HepG2 (cell line): Measurements from ENCODE around the gene DUSP12. TPM values are rescaled to one million over a fixed set of nuclear protein-coding genes. Genes with fewer than 3 reads are reported as not detected.

Source experiments
- ARID5B ChIP-seq: IDR thresholded peaks from 2 replicates; pipeline ENCODE4 v1.4.0; 2020; ENCODE audit warnings: mild to moderate bottlenecking, missing genetic modification reagents
- CREB1 ChIP-seq, 2 experiments: fragments of 450-650 bp in 1 of 2; IDR thresholded peaks; 2 replicates each; pipeline ENCODE4 v1.6.1; 2016 to 2017; ENCODE audit warnings: control low read depth in 1 of 2, mild to moderate bottlenecking in 1 of 2, missing compliant biosample characterization in 1 of 2, missing genetic modification characterization in 1 of 2
- FOXJ3 ChIP-seq: sonication (generic); formaldehyde crosslinking; IDR thresholded peaks from 2 replicates; pipeline ENCODE4 v1.4.0; 2020; ENCODE audit warnings: missing genetic modification reagents, mild to moderate bottlenecking, borderline replicate concordance
- HIC2 ChIP-seq: sonication (generic); formaldehyde crosslinking; IDR thresholded peaks from 2 replicates; pipeline ENCODE4 v1.9.0; 2022; ENCODE audit warnings: low read depth, missing genetic modification reagents
- KDM3A ChIP-seq: IDR thresholded peaks from 2 replicates; pipeline ENCODE4 v1.6.1; 2018; ENCODE audit warnings: low read depth, missing compliant biosample characterization
- MAFG ChIP-seq: sonication (generic); formaldehyde crosslinking; IDR thresholded peaks from 2 replicates; pipeline ENCODE4 v1.5.1; 2020; ENCODE audit warnings: mild to moderate bottlenecking, missing genetic modification reagents
- MAX ChIP-seq: IDR thresholded peaks from 2 replicates; pipeline ENCODE4 v1.6.1; 2012; ENCODE audit warnings: inconsistent platforms
- MLLT10 ChIP-seq: sonication (generic); formaldehyde crosslinking; IDR thresholded peaks from 2 replicates; pipeline ENCODE4 v1.4.0; 2020; ENCODE audit warnings: missing genetic modification reagents
- NONO ChIP-seq, 2 experiments: fragments of 450-650 bp in 1 of 2; sonication (generic) in 1 of 2; formaldehyde crosslinking in 1 of 2; IDR thresholded peaks in 1 of 2; conservative IDR thresholded peaks in 1 of 2; 2 replicates each; pipeline versions ENCODE4 v1.6.1 to v1.8.0; 2017 to 2022; ENCODE audit warnings: mild to moderate bottlenecking in 1 of 2, missing genetic modification reagents in 1 of 2, moderate library complexity in 1 of 2
- PRDM10 ChIP-seq: sonication (generic); formaldehyde crosslinking; IDR thresholded peaks from 2 replicates; pipeline ENCODE4 v1.4.0; 2020; ENCODE audit warnings: low read depth, missing genetic modification reagents
- ZKSCAN8 ChIP-seq: IDR thresholded peaks from 2 replicates; pipeline ENCODE4 v1.6.1; 2016; ENCODE audit warnings: borderline replicate concordance, missing genetic modification reagents, missing compliant biosample characterization
- ZNF280D ChIP-seq: sonication (generic); formaldehyde crosslinking; IDR thresholded peaks from 2 replicates; pipeline ENCODE4 v1.5.1; 2020; ENCODE audit warnings: mild to moderate bottlenecking, missing genetic modification reagents
- ZNF292 ChIP-seq: sonication (generic); formaldehyde crosslinking; IDR thresholded peaks from 2 replicates; pipeline ENCODE4 v1.8.1; 2022; ENCODE audit warnings: mild to moderate bottlenecking, low read depth, missing genetic modification reagents, borderline replicate concordance
- ZNF747 ChIP-seq: sonication (generic); formaldehyde crosslinking; IDR thresholded peaks from 2 replicates; pipeline ENCODE4 v1.8.1; 2023; ENCODE audit warnings: missing genetic modification reagents, mild to moderate bottlenecking, borderline replicate concordance
- ZNF761 ChIP-seq: sonication (generic); formaldehyde crosslinking; conservative IDR thresholded peaks from 2 replicates; pipeline ENCODE4 v1.4.0; 2020; ENCODE audit warnings: mild to moderate bottlenecking, missing genetic modification reagents
- polyA plus RNA-seq, 8 experiments: library from polyadenylated mRNA; depleted of rRNA in 3 of 8; stranded (reverse) in 7 of 8; unstranded in 1 of 8; fragments of >200 nt; fragmentation: Illumina TruSeq in 4 of 8; extraction: Trizol in 4 of 8; gene quantifications; 2 replicates each; pipeline versions ENCODE4 v1.2.1 to v1.2.3, GENCODE V29; 2011 to 2016; ENCODE audit warnings: low read depth in 4 of 8, missing spikeins in 1 of 8, mixed read lengths in 1 of 8; ENCODE audit not compliant: insufficient read depth in 1 of 8
- total RNA-seq, 5 experiments: library from RNA; depleted of rRNA; stranded (reverse); fragments of >200 nt; fragmentation: Illumina TruSeq; extraction: Trizol; gene quantifications; 2 replicates each; pipeline ENCODE4 v1.2.3, GENCODE V29; 2016; ENCODE audit warnings: low read depth in 1 of 5

Gene DUSP12
- total and polyA plus RNA-seq, 2 of the 13 experiments (the other 11 are each of a cell fraction or from before 2014, with no cell fraction given): 36.7 to 37.1 TPM

- TF ChIP-seq ARID5B (CRISPR knock-in tag) (peak; percentile 87), MAFG (CRISPR knock-in tag) (no peak), MAX (peak; percentile 45; the same call in 1 of the 2 replicates), ZKSCAN8 (peak; percentile 58; the same call in 1 of the 2 replicates), CREB1 (IDR thresholded peaks at IDR 0.05) (no peak), CREB1 (CRISPR knock-in tag; IDR thresholded peaks at IDR 0.05) (peak; percentile 38; the same call in 1 of the 2 replicates), KDM3A (peak; percentile 23; the same call in 1 of the 2 replicates), MLLT10 (CRISPR knock-in tag) (no peak), ZNF292 (peak; percentile 89), FOXJ3 (CRISPR knock-in tag) (peak; percentile 84), ZNF761 (CRISPR knock-in tag) (0 out of 2 replicates have a peak, but pooled peaks have one; percentile 38), PRDM10 (peak; percentile 84), NONO (IDR thresholded peaks at IDR 0.05) (no peak), NONO (CRISPR knock-in tag; conservative IDR thresholded peaks at IDR 0.05) (peak; percentile 54; the same call in 1 of the 2 replicates), ZNF280D (peak; percentile 73; the same call in 1 of the 2 replicates), HIC2 (no peak), ZNF747 (CRISPR knock-in tag) (no peak)
These were observed 47.3 kb upstream of the DUSP12 start (continued) for GRCh38 chr1:161702250-161702649.
